Keratinocyte (primary cell): ENCODE measurements around the gene PFDN2. TPM values are rescaled to one million over a fixed set of nuclear protein-coding genes. Genes with fewer than 3 reads are reported as not detected.

ENCODE experiments used
- DNase-seq: peaks from one replicate; pipeline ENCODE4 v3.0.0-alpha.2; 2011; ENCODE audit warnings: low read depth, missing footprints, low spot score
- FAIRE-seq: peaks from 2 replicates; lab custom pipeline; 2011; peaks lifted over from hg19 to GRCh38; lab: Jason Lieb, UNC
- H2AFZ ChIP-seq: 2 replicates; pipeline ENCODE4 v1.6.0; 2012; ENCODE audit warnings: low read length, control low read depth, inconsistent platforms; ENCODE audit not compliant: control insufficient read depth
- H3K27ac ChIP-seq: 2 replicates; pipeline ENCODE4 v1.5.1; 2011; ENCODE audit warnings: low read length; ENCODE audit not compliant: control insufficient read depth, insufficient read depth
- H3K27me3 ChIP-seq: 3 replicates; pipeline ENCODE4 v1.6.0; 2011; ENCODE audit warnings: low read length; ENCODE audit not compliant: control insufficient read depth, insufficient read depth; ENCODE audit errors: extremely low read depth
- H3K36me3 ChIP-seq, 2 experiments: 2 replicates in 1 of 2; 3 replicates in 1 of 2; pipeline ENCODE4 v1.5.1; 2011; ENCODE audit warnings: low read length in 2 of 2, mild to moderate bottlenecking in 1 of 2; ENCODE audit not compliant: control insufficient read depth in 2 of 2, insufficient read depth in 2 of 2; ENCODE audit errors: extremely low read depth in 1 of 2
- H3K4me1 ChIP-seq: 3 replicates; pipeline ENCODE4 v1.5.1; 2011; ENCODE audit warnings: low read length; ENCODE audit not compliant: control insufficient read depth, insufficient read depth; ENCODE audit errors: extremely low read depth
- H3K4me2 ChIP-seq: 3 replicates; pipeline ENCODE4 v1.6.0; 2011; ENCODE audit warnings: low read depth, low read length; ENCODE audit not compliant: control insufficient read depth, insufficient read depth; ENCODE audit errors: extremely low read depth
- H3K4me3 ChIP-seq, 3 experiments: fragments of 200-600 bp in 1 of 3; sonication (generic) in 1 of 3; 2 replicates in 2 of 3; 3 replicates in 1 of 3; pipeline ENCODE4 v1.5.1; 2011 to 2016; ENCODE audit warnings: low read length in 3 of 3, mild to moderate bottlenecking in 3 of 3, control low read depth in 2 of 3, inconsistent platforms in 1 of 3, low read depth in 1 of 3, mixed read lengths in 1 of 3, mixed run types in 1 of 3, moderate library complexity in 1 of 3; ENCODE audit not compliant: control insufficient read depth in 2 of 3, insufficient read depth in 2 of 3; ENCODE audit errors: extremely low read depth in 1 of 3
- H3K79me2 ChIP-seq: 2 replicates; pipeline ENCODE4 v1.6.0; 2012; ENCODE audit warnings: low read length; ENCODE audit not compliant: control insufficient read depth, insufficient read depth
- H3K9ac ChIP-seq: 3 replicates; pipeline ENCODE4 v1.6.0; 2011; ENCODE audit warnings: low read length; ENCODE audit not compliant: control insufficient read depth, insufficient read depth; ENCODE audit errors: extremely low read depth
- H3K9me1 ChIP-seq: 3 replicates; pipeline ENCODE4 v1.6.0; 2011; ENCODE audit warnings: low read length; ENCODE audit not compliant: control insufficient read depth, insufficient read depth; ENCODE audit errors: extremely low read depth
- H3K9me3 ChIP-seq: 2 replicates; pipeline ENCODE4 v1.5.1; 2012; ENCODE audit warnings: low read depth, low read length; ENCODE audit not compliant: control insufficient read depth
- H4K20me1 ChIP-seq: 3 replicates; pipeline ENCODE4 v1.6.0; 2011; ENCODE audit warnings: low read length; ENCODE audit not compliant: control insufficient read depth, insufficient read depth; ENCODE audit errors: extremely low read depth
- EZH2 ChIP-seq: IDR thresholded peaks from one replicate; pipeline ENCODE4 v1.6.1; 2012; ENCODE audit warnings: inconsistent platforms, mild to moderate bottlenecking, low read length, moderate library complexity
- dilution Hi-C: fragments of 300-500 bp; cut with MboI; formaldehyde crosslinking; loops from one replicate; pipeline ENCODE4 v1.7.0; 2020; ENCODE audit warnings: low sequenced_read_pairs; ENCODE audit not compliant: extremely low pct_ligation_motif_present
- polyA plus RNA-seq, 5 experiments: library from polyadenylated mRNA; depleted of rRNA in 3 of 5; stranded (reverse) in 3 of 5; stranded (forward) in 1 of 5; unstranded in 1 of 5; fragments of >200 nt; gene quantifications; 1 replicate in 1 of 5; 2 replicates in 3 of 5; 3 replicates in 1 of 5; pipeline versions ENCODE4 v1.2.1 to v1.2.3, GENCODE V29; 2011 to 2012; ENCODE audit warnings: missing spikeins in 2 of 5, low read depth in 1 of 5, low replicate concordance in 1 of 5
- TF ChIP-seq, protein P1 (sequence below), 3 experiments: IDR thresholded peaks in 1 of 3; conservative IDR thresholded peaks in 1 of 3; optimal IDR thresholded peaks in 1 of 3; 2 replicates in 2 of 3; 3 replicates in 1 of 3; pipeline versions ENCODE3 to v1.5.1; 2011; ENCODE audit warnings: low read length in 3 of 3, mild to moderate bottlenecking in 3 of 3, moderate library complexity in 2 of 3, control low read depth in 1 of 3, inconsistent platforms in 1 of 3; ENCODE audit not compliant: insufficient read depth in 2 of 3; ENCODE audit errors: extremely low read depth in 1 of 3

The PFDN2 gene
- polyA plus RNA-seq, 1 donor (not counting 4 experiments of a cell fraction or from before 2014, with no cell fraction given): 184 TPM

DNA sequence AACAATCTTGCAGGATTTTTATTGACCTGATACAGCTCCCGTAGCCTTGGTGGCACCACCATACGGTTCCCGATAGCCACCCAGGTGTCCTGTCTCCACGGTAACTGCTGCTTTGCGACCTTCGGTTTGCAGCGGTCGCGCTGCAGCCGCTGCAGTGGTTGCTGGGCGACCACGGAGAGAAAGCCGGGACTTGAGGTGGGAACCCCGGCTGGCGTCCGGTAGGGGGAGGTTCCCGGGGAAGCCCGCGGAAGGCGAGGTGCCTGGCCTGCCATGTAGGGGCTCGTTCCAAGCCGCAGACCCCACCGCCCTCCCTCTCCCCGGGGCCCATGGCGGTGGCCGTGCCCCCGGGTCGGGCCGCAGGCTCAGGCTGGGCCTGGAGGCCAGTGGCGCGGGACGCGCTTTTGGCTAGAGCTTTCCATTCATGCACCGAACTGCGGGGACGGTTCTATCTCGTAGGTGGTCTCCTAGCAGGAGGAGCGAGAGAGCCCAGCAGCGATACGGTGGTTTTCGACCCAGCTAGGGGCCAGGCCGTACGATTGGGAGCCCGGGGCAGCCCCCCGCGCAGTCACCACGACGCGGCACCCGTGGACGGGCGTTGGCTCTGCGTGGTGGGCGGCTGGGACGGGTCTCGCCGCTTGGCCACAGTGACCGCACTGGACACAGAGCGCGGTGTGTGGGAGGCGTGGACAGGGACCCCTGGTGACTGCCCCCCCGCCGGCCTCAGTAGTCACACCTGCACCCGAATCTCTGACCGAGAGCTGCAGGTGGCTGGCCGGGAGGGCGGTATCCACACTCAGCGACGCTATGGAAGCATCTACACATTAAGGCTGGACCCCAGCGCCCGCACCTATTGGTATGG, 19.4 kb downstream of the PFDN2 start, which contains the start of gene KLHDC9:
Gene KLHDC9, plus strand, starts transcription at position 152 of the 859 bp plus-strand sequence. Its CDS starts 175 bp downstream, at position 327.
- DNase-seq (no peak), FAIRE-seq (no peak)
- Histone ChIP-seq H4K20me1 (peaks cover under 1% of the 10 kb centered on the region), H3K4me2 (peak within 1 kb of the TSS; percentile 75), H3K9me3 (no peaks in the 10 kb centered on the region), H3K27me3 (no peaks in the 10 kb centered on the region), H3K9me1 (no peaks in the 10 kb centered on the region), H3K9ac (peak within 1 kb of the TSS; percentile 46), H2AFZ (peak within 1 kb of the TSS; percentile 25), H3K4me3 (peak within 1 kb of the TSS in 2 of 3 experiments; percentile 22 to 58), H3K27ac (peak within 1 kb of the TSS; percentile 42), H3K4me1 (peaks cover 28% of the 10 kb centered on the region), H3K36me3 (peaks cover 20 to 25% of the 10 kb centered on the region in 2 experiments), H3K79me2 (peaks cover 7% of the 10 kb centered on the region)
- TF ChIP-seq, protein P1, sequence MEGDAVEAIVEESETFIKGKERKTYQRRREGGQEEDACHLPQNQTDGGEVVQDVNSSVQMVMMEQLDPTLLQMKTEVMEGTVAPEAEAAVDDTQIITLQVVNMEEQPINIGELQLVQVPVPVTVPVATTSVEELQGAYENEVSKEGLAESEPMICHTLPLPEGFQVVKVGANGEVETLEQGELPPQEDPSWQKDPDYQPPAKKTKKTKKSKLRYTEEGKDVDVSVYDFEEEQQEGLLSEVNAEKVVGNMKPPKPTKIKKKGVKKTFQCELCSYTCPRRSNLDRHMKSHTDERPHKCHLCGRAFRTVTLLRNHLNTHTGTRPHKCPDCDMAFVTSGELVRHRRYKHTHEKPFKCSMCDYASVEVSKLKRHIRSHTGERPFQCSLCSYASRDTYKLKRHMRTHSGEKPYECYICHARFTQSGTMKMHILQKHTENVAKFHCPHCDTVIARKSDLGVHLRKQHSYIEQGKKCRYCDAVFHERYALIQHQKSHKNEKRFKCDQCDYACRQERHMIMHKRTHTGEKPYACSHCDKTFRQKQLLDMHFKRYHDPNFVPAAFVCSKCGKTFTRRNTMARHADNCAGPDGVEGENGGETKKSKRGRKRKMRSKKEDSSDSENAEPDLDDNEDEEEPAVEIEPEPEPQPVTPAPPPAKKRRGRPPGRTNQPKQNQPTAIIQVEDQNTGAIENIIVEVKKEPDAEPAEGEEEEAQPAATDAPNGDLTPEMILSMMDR (optimal IDR thresholded peaks at IDR 0.05 in 1 of 3, IDR thresholded peaks at IDR 0.05 in 1 of 3, conservative IDR thresholded peaks at IDR 0.05 in 1 of 3; ENCODE audit: extremely low read depth in 1 of 3, insufficient read depth in 2 of 3, low read length in 3 of 3): no peak
- TF ChIP-seq EZH2: no peak
- dilution Hi-C loops: no loop called here

DNA sequence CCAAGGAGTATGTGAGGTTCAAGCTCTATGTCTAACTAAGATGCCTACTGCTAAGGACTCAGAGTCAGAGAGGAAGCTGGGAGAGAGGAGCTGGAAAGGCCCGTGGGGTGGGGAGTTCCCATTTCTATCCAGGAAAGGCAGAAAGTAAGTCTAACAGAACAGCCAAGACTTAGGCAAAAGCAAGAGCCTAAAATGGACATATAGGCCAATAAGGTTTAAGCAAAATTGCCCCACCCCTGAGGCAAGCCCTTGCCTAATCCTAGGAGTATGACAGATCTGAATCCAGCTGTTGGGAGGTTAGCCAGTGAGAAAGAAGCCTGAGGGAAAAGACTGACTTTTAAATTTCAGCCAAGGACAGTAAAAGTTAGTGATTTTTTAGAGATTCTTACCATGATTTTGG, 21.3 kb downstream of the PFDN2 start:
- Histone ChIP-seq H3K4me3 (no peak overlapping the region), H3K9me1 (no peaks in the 10 kb centered on the region), H3K9ac (no peak overlapping the region), H3K27me3 (no peaks in the 10 kb centered on the region), H2AFZ (no peak overlapping the region), H3K4me2 (peak overlapping the region; percentile 3), H3K27ac (no peak overlapping the region), H3K36me3 (peaks cover 15 to 16% of the 10 kb centered on the region in 2 experiments), H3K4me1 (peaks cover 44% of the 10 kb centered on the region), H3K9me3 (no peaks in the 10 kb centered on the region), H3K79me2 (no peaks in the 10 kb centered on the region), H4K20me1 (no peaks in the 10 kb centered on the region)
- TF ChIP-seq, protein P1 (optimal IDR thresholded peaks at IDR 0.05 in 1 of 3, IDR thresholded peaks at IDR 0.05 in 1 of 3, conservative IDR thresholded peaks at IDR 0.05 in 1 of 3; ENCODE audit: extremely low read depth in 1 of 3, insufficient read depth in 2 of 3, low read length in 3 of 3): no peak
- no peak for TF ChIP-seq EZH2
- DNase-seq (no peak), FAIRE-seq (no peak)
- dilution Hi-C loops: no loop called here
